Limb (tissue), 2 donors: Measurements from ENCODE around the gene FOXRED1.
A peak's percentile ranks its signal among the peaks of the same experiment; 100 is the strongest.
"Not testable (repeated sequence)": the region's sequence is repeated elsewhere in the genome, so short reads cannot be mapped to it uniquely, and the experiment has no call there.

Experiments
- DNase-seq, 2 donors: peaks; one replicate each; pipeline ENCODE4 v3.0.0-alpha.2; 2016; ENCODE audit errors: extremely low spot score in 2 of 2

FOXRED1 gene

DNA sequence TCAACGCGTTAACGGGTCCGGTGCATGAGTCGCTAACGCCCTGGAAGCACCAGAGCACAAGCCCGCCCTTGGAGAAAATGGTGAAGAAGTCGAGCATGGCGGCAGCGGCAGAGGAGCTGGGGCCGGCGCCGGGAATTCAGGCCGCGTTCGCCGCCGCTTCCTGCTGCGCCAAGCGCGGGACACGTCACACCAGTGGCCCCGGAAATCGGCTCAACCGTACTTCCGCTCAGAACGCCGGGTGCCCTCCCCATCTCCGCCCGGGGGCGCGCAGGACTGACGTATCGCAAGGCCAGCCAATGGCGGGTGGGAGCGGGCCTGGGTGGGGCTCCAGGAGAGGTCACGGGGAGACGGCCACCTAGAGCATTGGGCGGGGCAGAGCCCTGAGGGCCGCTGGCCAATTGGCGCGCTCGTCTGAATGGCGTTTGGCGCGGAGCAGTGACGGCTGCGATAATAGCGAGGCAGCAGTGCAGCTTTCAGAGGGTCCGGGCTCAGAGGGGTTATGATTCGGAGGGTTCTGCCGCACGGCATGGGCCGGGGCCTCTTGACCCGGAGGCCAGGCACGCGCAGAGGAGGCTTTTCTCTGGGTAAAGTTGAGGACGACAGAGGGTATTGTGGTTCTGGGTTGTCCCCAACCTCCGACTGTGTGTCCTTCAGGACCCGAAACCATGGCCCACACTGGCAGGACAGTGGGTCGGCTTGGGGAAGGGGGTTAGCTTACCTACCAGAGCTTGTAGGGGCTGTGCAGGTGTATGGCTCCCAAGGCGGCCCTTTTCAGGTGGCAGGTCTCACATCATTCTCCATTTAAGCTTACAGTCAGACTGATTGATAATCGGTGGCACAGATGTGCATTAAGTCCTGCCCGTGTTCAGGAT is at the start of gene FOXRED1, which contains the start of gene SRPRA:
Gene FOXRED1 (plus strand): TSS at position 447 of the 872 bp plus-strand sequence. CDS start 53 bp downstream, at position 500.
Gene SRPRA (minus strand): TSS at position 188 of the 872 bp plus-strand sequence. CDS start 91 bp downstream, at position 97.
- DNase-seq: peak; percentile 98 to 100

DNA sequence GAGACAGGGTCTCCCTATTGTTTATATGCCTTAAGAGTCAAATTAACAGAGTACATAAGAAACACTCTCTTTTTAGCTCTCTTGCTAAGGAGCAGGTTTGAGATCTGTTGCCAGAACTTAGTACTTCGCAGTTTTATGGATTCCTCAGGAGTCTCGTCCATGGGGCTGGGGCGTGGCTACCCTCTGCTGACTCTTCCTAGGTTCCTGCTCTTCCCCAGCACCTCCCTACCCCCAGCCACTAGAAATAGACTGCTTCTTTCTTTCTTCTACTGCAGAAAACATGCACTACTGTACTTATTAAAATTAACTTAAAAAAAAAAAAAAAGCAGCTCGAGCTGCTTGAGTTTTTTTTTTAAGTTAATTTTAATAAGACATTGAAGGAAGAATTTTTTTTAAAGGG is 49.4 kb upstream of the FOXRED1 start:
- DNase-seq: no peak

DNA sequence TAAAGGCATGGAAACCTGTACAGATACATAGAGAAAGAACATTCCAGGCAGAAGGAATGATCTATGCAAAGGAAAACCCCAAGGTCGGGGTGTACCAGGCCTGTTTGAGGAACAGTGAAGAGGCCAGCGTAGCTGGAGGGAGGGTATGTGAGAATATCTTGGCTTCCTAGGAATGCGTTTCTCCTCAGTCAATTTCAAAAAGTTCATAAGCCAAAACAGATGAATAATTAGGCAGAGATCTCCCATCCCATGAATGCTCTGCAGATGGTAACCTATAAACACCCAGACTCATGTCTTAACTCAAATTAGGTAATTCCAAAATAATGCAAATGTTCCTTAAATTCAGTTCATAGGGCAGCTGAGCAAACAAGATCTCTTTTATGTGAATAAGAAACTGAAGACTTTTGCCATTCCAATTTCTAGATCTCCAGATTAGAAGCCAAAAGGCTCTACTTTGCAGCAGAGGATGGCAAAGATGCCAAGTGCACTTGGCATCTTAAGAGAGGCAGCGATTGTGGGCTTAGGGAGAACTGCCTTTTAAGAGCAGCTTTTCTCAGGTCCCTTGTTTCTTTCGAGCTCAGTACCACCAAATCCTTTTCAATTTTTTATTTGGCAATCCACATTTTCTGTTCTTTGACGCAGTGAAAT is 44.2 kb upstream of the FOXRED1 start:
- no peak for DNase-seq

DNA sequence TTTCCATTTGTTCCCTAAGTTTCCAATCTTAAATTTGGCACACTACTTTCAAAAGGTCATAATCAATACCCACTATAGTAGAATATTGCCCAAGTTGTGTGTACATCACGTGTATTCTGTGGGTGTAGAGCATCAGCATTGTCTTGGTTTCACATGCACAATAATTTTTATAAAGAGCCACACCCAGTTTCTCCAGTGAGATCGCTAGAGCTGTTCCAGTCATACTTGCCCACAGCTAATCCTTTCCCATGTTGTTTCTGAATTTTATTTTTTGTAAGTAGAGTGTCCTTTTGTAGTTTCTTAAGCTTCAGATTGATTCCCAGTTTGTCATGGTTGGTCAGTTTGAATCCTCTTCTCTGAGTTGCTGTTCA is 43.7 kb upstream of the FOXRED1 start:
- no peak for DNase-seq

DNA sequence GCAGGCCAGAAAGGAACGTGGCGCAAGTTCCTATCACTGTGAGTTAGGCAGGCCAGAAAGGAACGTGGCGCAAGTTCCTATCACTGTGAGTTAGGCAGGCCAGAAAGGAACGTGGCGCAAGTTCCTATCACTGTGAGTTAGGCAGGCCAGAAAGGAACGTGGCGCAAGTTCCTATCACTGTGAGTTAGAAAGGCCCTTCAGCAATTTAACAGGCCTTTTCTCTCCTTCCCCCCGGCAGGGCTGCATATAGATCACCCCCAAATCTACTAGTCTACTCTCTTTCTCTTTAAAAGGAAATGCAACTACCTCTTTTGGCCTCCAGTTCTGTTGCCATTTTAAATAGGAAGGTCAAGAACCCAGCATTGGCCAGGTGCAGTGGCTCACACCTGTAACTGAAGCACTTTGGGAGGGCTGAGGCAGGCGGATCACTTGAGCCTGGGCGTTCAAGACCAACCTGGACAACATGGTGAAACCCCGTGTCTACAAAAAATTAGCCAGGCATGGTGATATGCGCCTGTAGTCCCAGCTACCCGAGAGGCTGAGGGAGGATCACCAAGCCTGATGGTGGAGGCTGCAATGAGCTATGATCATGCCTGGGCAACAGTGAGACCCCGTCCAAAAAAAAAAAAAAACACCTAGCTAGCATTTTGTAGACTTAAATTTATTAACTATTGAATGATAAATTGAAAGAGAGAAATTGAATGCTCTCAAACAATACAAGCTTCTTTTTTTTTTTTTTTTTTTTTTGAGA is 42.4 kb upstream of the FOXRED1 start:
- no peak for DNase-seq

DNA sequence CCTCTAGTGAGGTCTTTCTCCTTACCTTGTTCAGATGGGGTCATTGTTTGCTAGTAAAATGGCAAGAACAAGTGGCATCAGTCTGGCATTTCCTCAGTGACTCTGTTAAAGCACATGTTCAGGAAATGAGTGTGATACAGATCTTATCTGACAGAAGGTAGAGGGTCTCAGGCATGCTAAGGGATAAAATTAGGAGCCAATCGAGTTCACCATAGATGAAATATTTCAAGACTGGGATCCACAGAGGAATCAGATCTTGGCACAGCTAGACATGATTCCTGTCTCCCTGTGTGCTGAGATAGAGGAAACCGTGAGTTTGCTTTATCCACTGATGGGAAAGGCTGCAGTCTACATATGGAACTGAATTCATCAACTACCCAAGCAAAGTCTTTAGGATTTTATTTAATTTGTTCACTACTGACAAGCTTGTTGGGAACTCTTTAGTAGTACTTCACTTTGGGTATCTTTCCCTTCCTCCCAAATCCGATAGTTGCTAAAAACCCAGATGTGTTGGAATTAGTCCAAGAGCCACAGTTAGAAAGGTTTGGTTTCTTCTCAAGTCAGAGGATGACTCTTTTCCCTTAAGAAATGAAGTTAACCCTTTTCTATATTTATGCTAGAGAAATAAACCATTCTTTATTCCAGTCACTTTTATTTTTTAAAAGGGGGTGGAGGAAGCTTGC is 39.0 kb upstream of the FOXRED1 start:
- peak in 1 of 2 donors; percentile 35 for DNase-seq

DNA sequence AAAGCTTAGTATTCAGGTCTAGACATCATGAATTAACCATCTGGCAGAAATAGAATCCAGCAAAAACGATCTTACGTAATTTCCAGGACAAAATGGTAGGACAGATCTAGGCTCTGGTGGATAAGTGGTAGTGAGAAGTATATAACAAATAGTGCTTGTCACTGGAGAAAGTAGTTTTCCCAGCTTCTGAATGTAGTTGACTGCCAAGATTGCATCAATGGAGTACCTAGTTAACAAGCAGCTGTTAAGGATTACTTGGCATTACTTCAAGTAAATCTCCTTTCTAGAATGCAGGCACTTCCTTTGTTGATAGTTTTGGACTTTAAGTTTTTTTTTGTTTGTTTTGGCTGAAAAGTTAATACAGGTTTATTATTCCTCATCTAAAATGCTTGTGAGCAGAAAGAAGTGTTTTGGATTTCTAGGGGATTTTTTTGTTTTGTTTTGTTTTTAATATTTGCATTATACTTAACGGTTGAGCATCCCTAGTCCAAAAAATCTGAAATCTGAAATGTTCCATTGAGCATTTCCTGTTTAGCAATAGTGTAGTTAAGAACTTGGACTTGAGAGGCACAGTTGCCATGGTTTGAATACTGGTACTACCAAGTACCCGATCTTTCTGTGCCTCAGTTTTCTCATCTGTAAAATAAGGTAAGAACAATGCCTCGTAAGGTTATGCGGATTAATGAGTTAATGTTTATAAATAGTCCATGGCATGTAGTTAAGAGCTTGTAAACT is 37.1 kb upstream of the FOXRED1 start:
- no peak for DNase-seq

DNA sequence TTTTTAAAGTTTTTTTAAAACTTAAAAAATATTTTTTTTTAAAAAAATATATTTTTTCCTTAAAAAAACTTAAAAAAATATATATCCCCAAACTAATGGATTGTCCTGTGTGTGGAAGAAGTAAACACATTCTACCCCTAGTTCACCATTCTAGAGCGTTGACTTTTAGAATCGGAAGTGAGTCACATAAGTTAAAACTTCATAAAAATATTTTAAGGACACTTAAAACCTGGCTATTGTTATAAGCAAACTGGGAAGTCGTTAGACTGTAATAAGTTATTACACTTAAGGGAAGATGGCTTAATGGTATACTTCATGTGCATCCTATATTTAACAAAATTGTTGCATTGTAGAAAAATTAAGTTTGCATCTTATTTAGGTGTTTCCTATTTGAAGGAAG is 36.3 kb upstream of the FOXRED1 start:
- DNase-seq: no peak

DNA sequence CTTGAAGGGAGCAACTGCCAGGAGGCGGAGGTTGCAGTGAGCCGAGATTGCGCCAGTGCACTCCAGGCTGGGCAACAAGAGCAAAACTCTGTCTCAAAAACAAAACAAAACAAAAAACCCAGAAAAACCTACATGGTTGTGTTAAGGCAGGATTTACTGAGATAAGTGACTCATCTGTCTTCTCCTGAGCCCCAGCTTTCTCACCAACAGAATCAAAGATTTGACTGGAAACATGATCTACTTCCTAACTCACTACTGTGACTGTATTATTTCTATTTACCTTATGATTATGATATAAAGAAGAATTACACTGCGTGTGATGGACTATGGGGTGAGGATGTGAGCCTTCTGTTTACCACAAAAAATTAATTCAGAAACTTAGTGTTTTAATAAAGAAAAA is 35.6 kb upstream of the FOXRED1 start:
- DNase-seq: no peak

DNA sequence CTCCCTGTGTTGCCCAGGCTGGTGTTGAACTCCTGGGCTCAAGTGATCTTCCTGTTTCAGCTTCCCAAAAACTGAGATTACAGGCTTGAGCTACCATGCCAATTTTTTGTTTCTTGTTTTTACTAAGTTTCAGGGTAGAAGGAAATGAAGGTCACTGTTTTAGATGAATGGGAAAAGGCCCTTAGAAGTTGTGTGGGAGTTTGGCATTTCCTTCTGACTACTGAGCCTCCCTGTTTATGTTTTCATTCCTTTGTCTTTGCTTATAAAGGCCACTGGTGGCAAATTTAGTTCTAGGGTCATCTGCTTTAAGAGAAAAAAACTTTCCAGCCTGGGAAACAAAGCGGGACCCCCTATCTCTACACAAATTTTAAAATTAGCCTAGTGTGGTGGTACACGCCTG is 22.3 kb upstream of the FOXRED1 start:
- DNase-seq: no peak

DNA sequence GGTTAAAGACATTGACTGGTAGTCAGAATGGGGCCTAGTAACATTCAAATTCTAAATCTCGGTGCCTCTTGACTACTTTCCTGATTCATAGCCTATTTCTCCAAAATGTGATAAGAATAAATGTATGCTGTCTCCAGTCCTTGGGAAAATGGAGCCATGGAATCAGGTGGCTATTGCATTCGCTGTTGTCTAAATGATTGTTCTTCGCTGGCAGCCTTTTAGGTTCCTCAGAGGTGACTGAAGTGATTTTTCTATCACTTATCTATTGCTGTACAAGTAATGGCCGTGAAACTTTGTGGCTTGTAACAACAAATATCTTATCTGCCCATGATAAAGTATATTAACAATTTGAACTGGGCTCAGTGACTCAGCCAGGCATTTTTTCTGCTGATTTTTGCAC is 15.7 kb upstream of the FOXRED1 start:
- no peak for DNase-seq

DNA sequence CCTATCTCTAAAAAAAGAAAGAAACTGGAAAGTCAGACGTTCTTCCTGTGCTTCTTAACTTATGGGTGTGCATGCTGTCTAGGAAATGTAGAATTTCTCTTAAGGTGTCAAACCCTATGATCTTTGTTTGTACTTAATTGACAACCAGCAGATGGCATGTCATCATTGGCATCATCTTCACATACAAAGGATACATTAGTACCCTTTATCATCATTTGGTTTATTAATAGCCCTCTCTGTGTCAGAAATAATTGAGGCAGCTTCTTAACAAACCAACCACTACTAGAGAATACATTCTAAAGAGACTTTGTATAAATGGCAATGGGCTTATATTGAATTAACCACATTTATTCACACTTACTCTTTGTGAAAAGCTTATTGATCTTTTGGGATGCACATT is 14.1 kb upstream of the FOXRED1 start:
- no peak for DNase-seq

DNA sequence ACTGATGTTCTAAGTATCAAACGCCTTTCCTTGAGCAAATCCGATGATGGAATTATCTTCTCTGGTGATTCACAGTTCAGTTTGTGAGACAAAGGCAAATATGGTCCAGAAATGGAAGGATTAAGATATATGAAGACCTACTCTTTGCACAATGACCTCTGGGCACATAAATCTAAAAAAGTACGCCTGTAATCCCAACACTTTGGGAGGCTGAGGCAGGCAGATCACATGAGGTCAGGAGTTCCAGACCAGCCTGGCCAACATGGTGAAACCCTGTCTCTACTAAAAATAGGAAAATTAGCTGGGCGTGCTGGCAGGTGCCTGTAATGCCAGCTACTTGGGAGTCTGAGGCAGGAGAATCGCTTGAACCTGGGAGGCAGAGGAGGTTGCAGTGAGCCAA is 13.4 kb upstream of the FOXRED1 start:
- DNase-seq: not testable (repeated sequence)

DNA sequence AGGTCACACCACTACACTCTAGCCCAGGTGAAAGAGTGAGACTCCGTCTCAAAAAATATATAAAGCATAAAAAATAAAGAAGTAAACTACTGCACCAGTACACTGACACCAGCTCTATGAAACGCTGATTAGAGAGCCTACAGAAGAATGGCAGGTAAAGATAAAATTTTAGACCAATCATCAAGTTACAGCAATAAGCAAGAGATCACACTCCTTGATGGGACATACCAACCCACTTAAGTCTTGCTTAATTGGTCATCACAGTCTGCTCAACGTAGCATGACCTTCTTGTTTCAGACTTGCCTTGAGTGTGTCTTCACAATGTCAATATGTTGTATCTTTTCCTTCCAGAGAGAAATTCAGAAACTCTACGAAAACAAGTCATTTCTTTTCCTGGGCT is 12.7 kb upstream of the FOXRED1 start:
- no peak for DNase-seq

DNA sequence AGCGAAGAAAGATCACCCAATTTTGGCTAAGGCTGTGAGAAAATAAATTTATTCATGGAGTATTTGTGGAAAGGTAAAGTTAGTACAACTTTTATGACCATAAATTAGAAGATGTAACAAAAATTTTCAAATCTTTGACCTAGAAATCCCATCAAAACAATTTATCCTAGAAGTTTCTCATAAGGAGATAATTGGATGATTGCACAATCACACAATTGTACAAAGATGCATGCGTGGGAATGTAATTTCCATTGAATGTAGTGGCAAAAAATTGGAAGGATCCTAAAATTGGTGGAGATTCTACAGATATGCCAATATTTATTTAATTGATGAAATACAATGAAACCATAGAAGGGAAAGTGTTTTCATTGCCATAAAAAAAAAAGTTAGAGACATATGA is 11.8 kb upstream of the FOXRED1 start:
- no peak for DNase-seq

DNA sequence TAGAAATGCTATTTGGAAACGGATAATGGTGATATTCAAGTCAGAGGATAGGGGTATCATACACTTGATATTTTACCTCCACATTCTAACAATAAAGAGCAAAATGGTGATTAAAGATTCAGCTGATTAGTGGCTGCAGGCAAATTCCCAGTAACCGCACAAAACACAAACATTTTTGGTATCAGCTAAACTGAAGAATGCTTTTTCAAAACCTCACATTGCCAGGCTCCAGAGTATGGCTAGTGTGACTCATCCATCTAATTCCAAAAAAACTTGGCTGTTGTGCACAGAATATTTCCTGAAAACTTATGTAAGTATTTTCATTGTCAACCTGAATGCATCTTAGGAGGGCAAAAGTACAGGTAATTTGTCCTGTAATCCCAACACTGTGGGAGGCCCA is 11.2 kb upstream of the FOXRED1 start:
- no peak for DNase-seq

DNA sequence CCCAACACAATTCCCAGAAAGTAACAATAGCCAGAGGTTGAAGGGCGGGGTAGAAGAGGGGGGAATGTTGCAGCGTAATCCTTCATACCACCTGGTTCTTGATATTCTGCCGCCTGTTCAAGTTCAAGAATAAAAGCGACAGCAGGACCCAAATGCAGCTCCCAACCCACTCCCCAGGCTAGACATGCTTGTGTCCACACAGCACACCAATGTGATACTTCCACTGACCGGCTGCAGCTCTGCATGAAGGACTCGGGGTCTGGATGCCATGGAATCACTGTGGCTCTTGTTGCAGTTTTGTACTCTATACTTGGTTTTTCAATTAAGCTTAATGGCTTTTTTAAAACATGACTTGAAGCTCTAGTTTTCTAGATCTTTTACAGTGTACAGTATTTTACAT is 6.7 kb upstream of the FOXRED1 start:
- DNase-seq: no peak

DNA sequence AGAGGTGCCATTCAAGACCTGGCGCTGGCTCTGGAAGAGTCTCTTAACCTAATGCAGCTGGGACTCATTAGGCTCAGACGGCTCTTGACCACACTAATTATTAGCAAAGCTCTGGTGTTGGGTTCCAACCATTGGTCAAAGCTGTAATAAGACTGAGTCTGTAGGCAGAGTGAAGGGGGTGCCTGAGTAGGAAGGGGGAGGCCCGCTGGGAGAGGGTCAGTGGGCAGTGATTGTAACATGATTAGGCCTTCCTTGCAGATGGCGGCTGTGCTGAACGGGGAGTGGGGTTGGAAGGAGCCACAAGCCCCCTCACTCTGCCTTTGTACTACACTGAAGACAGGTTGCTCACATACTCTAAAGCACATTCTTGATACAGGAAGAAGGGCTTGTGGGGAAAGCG is 5.5 kb upstream of the FOXRED1 start:
- DNase-seq: no peak

DNA sequence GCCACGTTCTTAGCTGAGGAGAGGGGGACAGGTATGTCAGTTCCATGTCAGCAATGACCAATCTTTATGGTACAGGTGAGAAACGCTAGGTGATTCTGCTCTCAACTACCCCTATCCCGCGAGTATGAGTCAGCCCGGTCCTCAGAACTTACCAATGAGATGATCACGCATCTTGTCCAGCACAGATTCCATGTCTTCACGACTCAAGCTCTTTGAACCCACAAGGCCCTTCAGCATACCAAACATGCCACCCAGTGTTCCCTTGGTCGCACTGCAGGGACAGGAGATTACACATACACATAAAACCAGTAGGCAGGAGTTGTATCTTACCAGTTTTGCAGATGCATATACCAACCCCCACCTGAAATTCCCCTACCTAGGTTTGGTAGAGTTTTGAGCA is 3.1 kb upstream of the FOXRED1 start:
- DNase-seq: no peak

DNA sequence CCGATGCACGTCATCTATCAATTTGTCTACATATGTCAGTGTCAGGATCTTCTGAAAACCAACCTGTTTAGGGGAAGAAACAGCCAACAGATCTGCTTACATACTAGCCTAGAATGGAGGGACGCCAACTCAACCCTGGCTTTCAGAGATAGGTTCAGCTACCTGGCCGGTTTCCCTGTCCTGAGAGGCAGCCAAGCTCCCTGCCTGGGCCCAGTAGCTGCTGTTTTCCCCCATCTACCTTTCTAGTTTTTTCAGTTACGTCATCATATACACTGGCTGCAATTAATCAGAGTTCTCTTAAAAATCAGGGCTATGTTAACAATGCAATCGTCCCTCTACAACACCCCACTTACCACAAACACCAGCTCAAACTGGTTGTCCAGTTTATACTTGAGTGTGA is 1.3 kb upstream of the FOXRED1 start:
- no peak for DNase-seq

DNA sequence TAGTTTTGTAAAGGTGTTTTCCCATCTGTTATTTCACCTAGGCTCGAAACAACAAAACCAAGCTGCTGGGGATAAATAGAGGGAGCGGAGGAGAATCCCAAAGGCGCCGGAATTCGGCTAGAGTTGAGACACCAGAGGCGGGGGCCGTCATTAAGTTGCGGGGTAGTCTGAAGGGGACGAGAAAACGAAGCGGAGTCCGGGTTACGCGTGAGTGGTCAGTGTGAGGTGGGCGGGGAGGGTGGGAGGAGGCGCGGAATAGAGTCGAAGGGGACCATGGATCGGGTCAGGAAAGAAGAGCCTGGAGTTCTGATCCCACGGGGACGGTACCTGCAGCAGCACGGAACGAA is 620 bp upstream of the FOXRED1 start:
- DNase-seq: no peak
